Memory B cell (primary cell): ENCODE data around the gene PLCH1.

Source experiments
- ATAC-seq: fragments of 150-1000 bp; cut with Tn5 transposase; 2 replicates; pipeline ENCODE4 v1.10.0; 2021; ENCODE audit warnings: low read depth, mild to moderate bottlenecking, moderate library complexity
- DNase-seq, 2 donors: peaks; one replicate each; pipeline ENCODE4 v3.0.0; 2022; ENCODE audit warnings: low spot score in 2 of 2
- H3K27ac Mint-ChIP-seq: one replicate; pipeline ENCODE4 v1.8.0; 2022; ENCODE audit warnings: mild to moderate bottlenecking, moderate library complexity, mixed read lengths
- H3K27me3 Mint-ChIP-seq: one replicate; pipeline ENCODE4 v1.8.0; 2022; ENCODE audit warnings: mixed read lengths
- H3K36me3 Mint-ChIP-seq: one replicate; pipeline ENCODE4 v1.8.0; 2022; ENCODE audit warnings: mild to moderate bottlenecking, mixed read lengths
- H3K4me1 Mint-ChIP-seq: one replicate; pipeline ENCODE4 v1.8.0; 2022; ENCODE audit warnings: mixed read lengths
- H3K4me3 Mint-ChIP-seq: one replicate; pipeline ENCODE4 v1.8.0; 2022; ENCODE audit warnings: mild to moderate bottlenecking, moderate library complexity, mixed read lengths
- H3K9me3 Mint-ChIP-seq: one replicate; pipeline ENCODE4 v1.8.0; 2022; ENCODE audit warnings: mixed read lengths

The PLCH1 gene

DNA sequence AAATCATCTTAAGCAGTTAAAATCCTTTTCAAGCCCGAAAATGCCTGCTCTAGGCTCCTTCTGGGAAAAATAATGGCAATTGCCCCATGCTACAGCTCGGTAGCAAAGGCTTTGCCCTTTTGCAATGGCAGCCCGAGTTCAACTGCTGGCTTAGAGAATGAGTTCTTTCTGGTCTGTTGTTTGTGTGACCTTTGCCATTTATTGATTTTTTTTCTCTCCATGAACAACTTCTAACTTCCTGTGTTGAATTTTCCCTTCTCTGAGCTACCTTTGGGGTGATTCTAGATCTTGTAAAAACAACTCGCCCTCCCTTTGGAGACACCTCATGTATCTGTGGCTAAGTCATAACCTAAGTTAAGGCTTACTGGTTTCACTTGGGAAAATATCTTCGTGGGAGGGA lies 139.3 kb downstream of the PLCH1 start:
- Mint-ChIP-seq H3K9me3 (peaks cover 7% of the 10 kb centered on the region), H3K4me3 (no peak overlapping the region), H3K36me3 (no peaks in the 10 kb centered on the region), H3K4me1 (no peaks in the 10 kb centered on the region), H3K27ac (no peak overlapping the region), H3K27me3 (no peaks in the 10 kb centered on the region)
- no peak for DNase-seq
- no peak for ATAC-seq

DNA sequence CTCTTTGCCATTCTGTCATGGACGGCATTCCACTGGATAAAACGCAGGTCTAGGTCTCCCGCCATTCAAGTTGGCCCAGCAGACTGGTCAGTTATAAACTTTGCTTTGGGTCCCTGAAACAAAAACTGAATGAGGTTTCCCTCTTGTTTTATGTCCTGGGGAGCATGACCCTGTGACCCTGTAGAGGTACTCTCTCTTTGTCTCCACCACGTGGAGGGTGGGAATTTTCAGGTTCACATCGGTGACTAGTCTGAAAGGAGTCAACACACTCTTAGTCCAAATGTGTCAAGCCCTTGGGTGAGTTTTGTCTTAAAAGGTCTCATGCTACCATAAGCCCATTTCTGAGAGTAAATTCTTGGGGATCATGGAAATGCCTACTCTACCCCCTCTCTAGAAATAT lies 139.9 kb downstream of the PLCH1 start:
- Mint-ChIP-seq H3K36me3 (no peaks in the 10 kb centered on the region), H3K4me1 (no peaks in the 10 kb centered on the region), H3K9me3 (peaks cover 6% of the 10 kb centered on the region), H3K27ac (no peak overlapping the region), H3K4me3 (no peak overlapping the region), H3K27me3 (peaks cover 2% of the 10 kb centered on the region)
- ATAC-seq = no peak
- no peak for DNase-seq

GRCh38 chr3:155604126-155604525 lies 140.7 kb downstream of the PLCH1 start:
- Mint-ChIP-seq H3K4me1 (no peaks in the 10 kb centered on the region), H3K4me3 (no peak overlapping the region)
- no peak for DNase-seq

DNA sequence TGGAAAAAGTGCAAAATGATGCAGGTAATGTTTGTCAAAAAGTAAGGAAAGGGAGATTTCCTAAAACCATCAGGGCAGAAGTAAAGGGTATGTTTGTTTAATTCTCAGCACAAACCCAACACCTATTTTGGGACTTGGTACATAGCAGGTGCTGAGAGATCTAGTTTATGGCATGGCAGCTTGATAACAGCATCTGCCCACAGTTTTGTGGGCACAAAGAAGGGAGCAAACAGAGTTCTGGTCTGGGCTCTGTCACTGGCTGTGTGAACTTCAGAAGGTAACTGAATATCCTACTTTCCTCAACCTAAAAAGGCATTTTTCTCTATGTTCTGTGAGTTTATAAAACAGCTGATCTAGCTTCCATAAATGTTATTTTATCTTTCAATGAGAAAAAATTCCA lies 141.6 kb downstream of the PLCH1 start:
- H3K4me1 Mint-ChIP-seq = no peaks in the 10 kb centered on the region

More at GRCh38 chr3:155604126-155604525, 140.7 kb downstream of the PLCH1 start:
- ATAC-seq = no peak
- Mint-ChIP-seq H3K27ac (no peak overlapping the region), H3K9me3 (peaks cover 3% of the 10 kb centered on the region), H3K27me3 (peaks cover 3% of the 10 kb centered on the region), H3K36me3 (no peaks in the 10 kb centered on the region)

DNA sequence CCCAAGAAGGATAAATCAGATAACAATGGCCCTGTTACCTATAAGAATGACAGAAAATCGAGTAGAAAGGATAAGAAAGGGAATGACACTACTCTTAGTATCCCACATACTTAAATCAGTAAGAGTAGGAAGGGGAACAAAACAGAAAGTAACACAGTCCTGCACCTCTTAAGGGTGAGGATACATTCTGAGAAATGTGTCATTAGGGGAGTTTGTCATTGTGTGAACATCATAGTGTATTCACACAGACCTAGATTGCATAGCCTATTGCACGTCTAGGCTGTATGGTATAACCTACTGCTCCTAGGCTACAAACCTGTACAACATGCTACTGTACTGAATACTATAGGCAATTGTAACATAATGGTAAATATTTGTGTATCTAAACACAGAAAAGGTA lies 142.6 kb downstream of the PLCH1 start:
- Mint-ChIP-seq H3K4me1 (no peaks in the 10 kb centered on the region), H3K27ac (no peak overlapping the region), H3K27me3 (peaks cover 3% of the 10 kb centered on the region), H3K36me3 (no peaks in the 10 kb centered on the region), H3K9me3 (peaks cover 1% of the 10 kb centered on the region), H3K4me3 (no peak overlapping the region)
- DNase-seq (no peak), ATAC-seq (no peak)

More for the DNA sequence above, 141.6 kb downstream of the PLCH1 start:
- no peak overlapping the region for H3K4me3 Mint-ChIP-seq
- ATAC-seq (no peak), DNase-seq (no peak)
- H3K36me3 Mint-ChIP-seq = no peaks in the 10 kb centered on the region
- no peak overlapping the region for H3K27ac Mint-ChIP-seq
- no peaks in the 10 kb centered on the region for H3K9me3 Mint-ChIP-seq
- peaks cover 3% of the 10 kb centered on the region for H3K27me3 Mint-ChIP-seq

DNA sequence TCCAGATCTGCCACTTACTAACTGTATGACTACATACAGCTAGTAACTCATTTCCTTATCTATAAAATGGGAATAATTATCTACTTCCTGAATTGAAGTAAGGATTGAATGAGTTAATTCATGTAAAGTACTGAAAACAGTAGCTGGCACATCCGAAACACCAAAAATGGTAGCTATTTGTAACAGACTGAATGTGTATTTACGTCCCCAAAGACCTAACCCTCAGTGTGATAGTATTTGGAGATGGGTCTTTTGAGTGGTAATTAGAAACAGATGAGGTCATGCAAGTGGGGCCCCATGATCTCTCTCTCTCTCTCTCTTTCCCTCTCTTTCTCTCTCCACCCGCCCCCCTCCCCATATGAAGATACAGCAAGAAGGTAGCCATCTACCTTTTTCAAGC lies 146.2 kb downstream of the PLCH1 start:
- peaks cover 5% of the 10 kb centered on the region for H3K27me3 Mint-ChIP-seq
- no peak overlapping the region for H3K27ac Mint-ChIP-seq
- H3K4me1 Mint-ChIP-seq = no peaks in the 10 kb centered on the region
- peaks cover 1% of the 10 kb centered on the region for H3K9me3 Mint-ChIP-seq
- no peaks in the 10 kb centered on the region for H3K36me3 Mint-ChIP-seq
- DNase-seq (no peak), ATAC-seq (no peak)
- H3K4me3 Mint-ChIP-seq = no peak overlapping the region

- peaks cover 1% of the 10 kb centered on the region for H3K9me3 Mint-ChIP-seq
- H3K27me3 Mint-ChIP-seq = peaks cover 5% of the 10 kb centered on the region
- DNase-seq = no peak
- H3K27ac Mint-ChIP-seq = no peak overlapping the region
- no peaks in the 10 kb centered on the region for H3K4me1 Mint-ChIP-seq
- H3K36me3 Mint-ChIP-seq = no peaks in the 10 kb centered on the region
- H3K4me3 Mint-ChIP-seq = no peak overlapping the region
- no peak for ATAC-seq
Measured at GRCh38 chr3:155596615-155597014, 148.3 kb downstream of the PLCH1 start.

GRCh38 chr3:155595371-155595770 lies 149.5 kb downstream of the PLCH1 start:
- DNase-seq (no peak), ATAC-seq (no peak)
- no peak overlapping the region for H3K27ac Mint-ChIP-seq
- H3K36me3 Mint-ChIP-seq = no peaks in the 10 kb centered on the region
- H3K4me1 Mint-ChIP-seq = no peaks in the 10 kb centered on the region
- peaks cover 5% of the 10 kb centered on the region for H3K27me3 Mint-ChIP-seq
- H3K4me3 Mint-ChIP-seq = no peak overlapping the region
- peaks cover 1% of the 10 kb centered on the region for H3K9me3 Mint-ChIP-seq

- Mint-ChIP-seq H3K27me3 (peaks cover 2% of the 10 kb centered on the region), H3K9me3 (peaks cover 1% of the 10 kb centered on the region), H3K4me1 (no peaks in the 10 kb centered on the region), H3K4me3 (no peak overlapping the region), H3K27ac (no peak overlapping the region), H3K36me3 (no peaks in the 10 kb centered on the region)
- ATAC-seq (no peak), DNase-seq (no peak)
Measured at GRCh38 chr3:155594526-155595187, 150.2 kb downstream of the PLCH1 start.

- no peak overlapping the region for H3K4me3 Mint-ChIP-seq
- H3K27me3 Mint-ChIP-seq = no peaks in the 10 kb centered on the region
- no peaks in the 10 kb centered on the region for H3K4me1 Mint-ChIP-seq
- H3K36me3 Mint-ChIP-seq = no peaks in the 10 kb centered on the region
- ATAC-seq = no peak
- no peak for DNase-seq
- H3K27ac Mint-ChIP-seq = no peak overlapping the region
- no peaks in the 10 kb centered on the region for H3K9me3 Mint-ChIP-seq
Measured at GRCh38 chr3:155587581-155587980, 157.3 kb downstream of the PLCH1 start.

GRCh38 chr3:155585384-155585783 lies 159.5 kb downstream of the PLCH1 start:
- H3K4me1 Mint-ChIP-seq = no peaks in the 10 kb centered on the region
- DNase-seq = no peak
- no peak for ATAC-seq
- no peaks in the 10 kb centered on the region for H3K36me3 Mint-ChIP-seq
- no peaks in the 10 kb centered on the region for H3K9me3 Mint-ChIP-seq
- H3K27ac Mint-ChIP-seq = no peak overlapping the region
- H3K27me3 Mint-ChIP-seq = peaks cover 2% of the 10 kb centered on the region
- H3K4me3 Mint-ChIP-seq = no peak overlapping the region

DNA sequence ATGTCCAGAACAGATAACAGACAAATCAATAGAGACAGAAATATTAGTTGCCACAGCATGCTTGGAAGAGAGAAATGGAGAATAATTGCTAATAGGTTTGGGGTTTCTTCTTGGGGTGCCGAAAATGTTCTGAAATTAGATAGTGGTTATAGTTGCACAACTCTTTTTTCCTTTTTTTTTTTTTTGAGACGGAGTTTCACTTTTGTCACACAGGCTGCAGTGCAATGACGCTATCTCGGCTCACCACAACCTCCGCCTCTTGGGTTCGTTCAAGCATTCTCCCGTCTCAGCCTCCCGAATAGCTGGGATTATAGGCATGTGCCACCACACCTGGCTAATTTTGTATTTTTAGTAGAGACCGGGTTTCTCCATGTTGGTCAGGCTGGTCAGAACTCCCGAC lies 163.3 kb downstream of the PLCH1 start:
- Mint-ChIP-seq H3K4me1 (no peaks in the 10 kb centered on the region), H3K9me3 (no peaks in the 10 kb centered on the region), H3K27me3 (peaks cover 2% of the 10 kb centered on the region), H3K27ac (no peak overlapping the region), H3K36me3 (no peaks in the 10 kb centered on the region), H3K4me3 (no peak overlapping the region)
- DNase-seq (no peak), ATAC-seq (no peak)

GRCh38 chr3:155572085-155572484 lies 172.8 kb downstream of the PLCH1 start:
- no peaks in the 10 kb centered on the region for H3K9me3 Mint-ChIP-seq
- H3K4me1 Mint-ChIP-seq = no peaks in the 10 kb centered on the region
- no peaks in the 10 kb centered on the region for H3K36me3 Mint-ChIP-seq
- H3K4me3 Mint-ChIP-seq = no peak overlapping the region
- DNase-seq (no peak), ATAC-seq (no peak)
- peaks cover 6% of the 10 kb centered on the region for H3K27me3 Mint-ChIP-seq
- H3K27ac Mint-ChIP-seq = no peak overlapping the region

GRCh38 chr3:155568295-155568694 lies 176.6 kb downstream of the PLCH1 start:
- no peaks in the 10 kb centered on the region for H3K4me1 Mint-ChIP-seq
- ATAC-seq = no peak
- DNase-seq = no peak
- peaks cover 2% of the 10 kb centered on the region for H3K27me3 Mint-ChIP-seq
- no peaks in the 10 kb centered on the region for H3K36me3 Mint-ChIP-seq
- H3K9me3 Mint-ChIP-seq = no peaks in the 10 kb centered on the region
- no peak overlapping the region for H3K4me3 Mint-ChIP-seq
- no peak overlapping the region for H3K27ac Mint-ChIP-seq

DNA sequence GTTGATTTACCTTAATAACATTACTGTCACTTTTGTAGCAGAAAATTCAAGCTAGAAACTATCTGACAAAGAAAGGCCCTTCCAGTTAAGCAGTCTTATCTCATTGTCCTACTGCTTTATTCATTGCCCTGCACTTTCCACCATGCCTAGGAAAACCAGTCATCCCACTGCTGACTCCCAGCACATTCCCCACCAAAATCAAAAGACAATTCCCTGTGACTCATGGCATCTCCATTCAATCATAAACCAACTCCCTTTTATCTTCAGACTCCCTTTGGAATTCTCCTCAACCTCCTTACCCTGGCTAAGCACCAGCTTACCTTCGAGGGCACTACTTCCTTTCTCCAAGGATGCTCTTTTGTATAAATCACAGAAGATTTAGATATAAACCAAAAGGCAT lies 184.3 kb downstream of the PLCH1 start:
- H3K9me3 Mint-ChIP-seq = no peaks in the 10 kb centered on the region
- no peak for DNase-seq
- no peaks in the 10 kb centered on the region for H3K4me1 Mint-ChIP-seq
- H3K4me3 Mint-ChIP-seq = no peak overlapping the region
- no peaks in the 10 kb centered on the region for H3K27me3 Mint-ChIP-seq
- H3K27ac Mint-ChIP-seq = no peak overlapping the region
- no peak for ATAC-seq
- no peaks in the 10 kb centered on the region for H3K36me3 Mint-ChIP-seq
